ENCODE data around the gene RAB30.

The RAB30 gene

GRCh38 chr11:83025267-83025704 is 46.4 kb downstream of the RAB30 start:
- Histone ChIP-seq H3K36me3 (ENCODE audit: control insufficient read depth, low read length) (peaks cover 65% of the 10 kb centered on the region), H3K4me3 (ENCODE audit: low read length) (no peak overlapping the region), H3K9me2 (replicated peaks; ENCODE audit: control insufficient read depth, low read length) (no peaks in the 10 kb centered on the region), H3K27ac (ENCODE audit: low read depth, low read length) (no peak overlapping the region), H3K4me2 (ENCODE audit: low read length) (peak overlapping the region; percentile 37), H3K27me3 (ENCODE audit: control insufficient read depth, low read length) (no peaks in the 10 kb centered on the region), H3K79me2 (ENCODE audit: control insufficient read depth, low read length) (peaks cover 98% of the 10 kb centered on the region), H3F3A (ENCODE audit: control insufficient read depth, insufficient read depth) (no peaks in the 10 kb centered on the region), H3K9me3 (ENCODE audit: control insufficient read depth, insufficient read depth, low read length) (peaks cover 4% of the 10 kb centered on the region; the same call in 1 of the 2 replicates), H3K4me1 (ENCODE audit: control insufficient read depth, low read length) (peaks cover 87% of the 10 kb centered on the region), H4K20me1 (ENCODE audit: control insufficient read depth, insufficient read depth, low read depth, low read length) (peaks cover 28% of the 10 kb centered on the region)
- no peak for TF ChIP-seq CTCF (IDR thresholded peaks at IDR 0.05; ENCODE audit: low read depth, low read length, poor library complexity, severe bottlenecking)
- no peak for TF ChIP-seq EZH2phosphoT487 (IDR thresholded peaks at IDR 0.05; ENCODE audit: borderline replicate concordance, low read length)

- peaks cover 4% of the 10 kb centered on the region; the same call in 1 of the 2 replicates for H3K9me3 ChIP-seq (ENCODE audit: control insufficient read depth, insufficient read depth, low read length)
- no peaks in the 10 kb centered on the region for H3F3A ChIP-seq (ENCODE audit: control insufficient read depth, insufficient read depth)
- TF ChIP-seq CTCF (IDR thresholded peaks at IDR 0.05; ENCODE audit: low read depth, low read length, poor library complexity, severe bottlenecking) (no peak), EZH2phosphoT487 (IDR thresholded peaks at IDR 0.05; ENCODE audit: borderline replicate concordance, low read length) (no peak)
- peaks cover 61% of the 10 kb centered on the region for H3K36me3 ChIP-seq (ENCODE audit: control insufficient read depth, low read length)
- 0 out of 2 replicates have a peak overlapping the region, but pooled peaks have one; percentile 2 for H3K4me3 ChIP-seq (ENCODE audit: low read length)
- no peaks in the 10 kb centered on the region for H3K9me2 ChIP-seq (replicated peaks; ENCODE audit: control insufficient read depth, low read length)
- no peak overlapping the region for H3K27ac ChIP-seq (ENCODE audit: low read depth, low read length)
- peaks cover 28% of the 10 kb centered on the region for H4K20me1 ChIP-seq (ENCODE audit: control insufficient read depth, insufficient read depth, low read depth, low read length)
- H3K27me3 ChIP-seq (ENCODE audit: control insufficient read depth, low read length): no peaks in the 10 kb centered on the region
- peaks cover 98% of the 10 kb centered on the region for H3K79me2 ChIP-seq (ENCODE audit: control insufficient read depth, low read length)
- peak overlapping the region; percentile 37 for H3K4me2 ChIP-seq (ENCODE audit: low read length)
- peaks cover 87% of the 10 kb centered on the region for H3K4me1 ChIP-seq (ENCODE audit: control insufficient read depth, low read length)
Observed at GRCh38 chr11:83024270-83024854, 47.3 kb downstream of the RAB30 start.

- peaks cover 87% of the 10 kb centered on the region for H3K4me1 ChIP-seq (ENCODE audit: control insufficient read depth, low read length)
- no peak overlapping the region for H3K27ac ChIP-seq (ENCODE audit: low read depth, low read length)
Observed at GRCh38 chr11:83023410-83023809, 48.3 kb downstream of the RAB30 start.

More at GRCh38 chr11:83023410-83023809, 48.3 kb downstream of the RAB30 start:
- no peaks in the 10 kb centered on the region for H3K27me3 ChIP-seq (ENCODE audit: control insufficient read depth, low read length)
- TF ChIP-seq CTCF (IDR thresholded peaks at IDR 0.05; ENCODE audit: low read depth, low read length, poor library complexity, severe bottlenecking) (no peak), EZH2phosphoT487 (IDR thresholded peaks at IDR 0.05; ENCODE audit: borderline replicate concordance, low read length) (no peak)
- peaks cover 28% of the 10 kb centered on the region for H4K20me1 ChIP-seq (ENCODE audit: control insufficient read depth, insufficient read depth, low read depth, low read length)
- no peaks in the 10 kb centered on the region for H3K9me2 ChIP-seq (replicated peaks; ENCODE audit: control insufficient read depth, low read length)
- H3F3A ChIP-seq (ENCODE audit: control insufficient read depth, insufficient read depth): no peaks in the 10 kb centered on the region
- peaks cover 4% of the 10 kb centered on the region; the same call in 1 of the 2 replicates for H3K9me3 ChIP-seq (ENCODE audit: control insufficient read depth, insufficient read depth, low read length)
- no peak overlapping the region for H3K4me3 ChIP-seq (ENCODE audit: low read length)
- peaks cover 99% of the 10 kb centered on the region for H3K79me2 ChIP-seq (ENCODE audit: control insufficient read depth, low read length)
- peak overlapping the region; percentile 37 for H3K4me2 ChIP-seq (ENCODE audit: low read length)
- peaks cover 61% of the 10 kb centered on the region for H3K36me3 ChIP-seq (ENCODE audit: control insufficient read depth, low read length)

Data from DOHH2 (cell line).